GM21447 (cell line): ENCODE results near the gene SPATA24.
"Not testable (repeated sequence)": the region's sequence is repeated elsewhere in the genome, so short reads cannot be mapped to it uniquely, and the experiment has no call there.

Source experiments
- ATAC-seq: cut with Tn5 transposase; IDR thresholded peaks from one replicate; pipeline ENCODE4 v1.9.1; 2021; ENCODE audit not compliant: unreplicated experiment

The SPATA24 gene

GRCh38 chr5:139383993-139384590 lies 19.8 kb downstream of the SPATA24 start:
- ATAC-seq: no peak

DNA sequence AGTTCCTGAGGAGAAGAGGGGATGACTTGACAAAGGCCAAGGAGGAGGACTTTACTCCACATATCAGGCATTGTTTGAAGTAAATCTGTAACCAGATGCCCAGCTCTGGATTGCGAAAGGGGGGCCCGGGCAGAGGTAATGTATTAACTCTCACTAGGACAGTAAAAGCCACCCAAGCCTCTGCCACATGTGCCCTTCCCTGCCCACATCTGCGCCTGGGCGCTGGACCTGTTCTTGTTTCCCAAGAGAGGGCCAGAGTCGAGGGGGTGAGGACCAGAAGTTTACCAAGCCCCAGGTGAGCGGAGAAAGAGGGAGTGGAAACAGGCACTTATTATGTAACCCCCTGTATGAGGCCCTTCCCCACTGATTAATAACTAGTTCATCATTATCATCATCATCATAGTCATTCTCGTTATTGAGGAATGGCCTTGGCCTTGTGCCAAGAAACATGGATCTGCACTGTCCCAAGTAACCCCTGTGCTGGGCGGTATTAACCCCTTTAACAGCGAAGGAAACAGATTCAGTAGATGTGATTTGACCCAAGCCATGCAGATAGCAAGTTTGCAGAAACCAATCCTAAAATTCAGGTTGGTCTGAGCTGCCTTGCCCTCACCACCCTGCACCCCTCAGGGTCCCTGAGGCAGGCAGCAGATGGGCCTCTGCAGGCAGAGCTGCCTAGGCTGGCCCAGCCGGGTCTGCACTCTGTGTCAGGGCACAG lies 20.5 kb downstream of the SPATA24 start, which contains the start of gene SLC23A1:
Gene SLC23A1 (minus strand): TSS at position 23 of the 718 bp plus-strand sequence. CDS start 44 bp downstream, outside the sequence.
- ATAC-seq: no peak

GRCh38 chr5:139382807-139383206 lies 21.1 kb downstream of the SPATA24 start:
- ATAC-seq: no peak

DNA sequence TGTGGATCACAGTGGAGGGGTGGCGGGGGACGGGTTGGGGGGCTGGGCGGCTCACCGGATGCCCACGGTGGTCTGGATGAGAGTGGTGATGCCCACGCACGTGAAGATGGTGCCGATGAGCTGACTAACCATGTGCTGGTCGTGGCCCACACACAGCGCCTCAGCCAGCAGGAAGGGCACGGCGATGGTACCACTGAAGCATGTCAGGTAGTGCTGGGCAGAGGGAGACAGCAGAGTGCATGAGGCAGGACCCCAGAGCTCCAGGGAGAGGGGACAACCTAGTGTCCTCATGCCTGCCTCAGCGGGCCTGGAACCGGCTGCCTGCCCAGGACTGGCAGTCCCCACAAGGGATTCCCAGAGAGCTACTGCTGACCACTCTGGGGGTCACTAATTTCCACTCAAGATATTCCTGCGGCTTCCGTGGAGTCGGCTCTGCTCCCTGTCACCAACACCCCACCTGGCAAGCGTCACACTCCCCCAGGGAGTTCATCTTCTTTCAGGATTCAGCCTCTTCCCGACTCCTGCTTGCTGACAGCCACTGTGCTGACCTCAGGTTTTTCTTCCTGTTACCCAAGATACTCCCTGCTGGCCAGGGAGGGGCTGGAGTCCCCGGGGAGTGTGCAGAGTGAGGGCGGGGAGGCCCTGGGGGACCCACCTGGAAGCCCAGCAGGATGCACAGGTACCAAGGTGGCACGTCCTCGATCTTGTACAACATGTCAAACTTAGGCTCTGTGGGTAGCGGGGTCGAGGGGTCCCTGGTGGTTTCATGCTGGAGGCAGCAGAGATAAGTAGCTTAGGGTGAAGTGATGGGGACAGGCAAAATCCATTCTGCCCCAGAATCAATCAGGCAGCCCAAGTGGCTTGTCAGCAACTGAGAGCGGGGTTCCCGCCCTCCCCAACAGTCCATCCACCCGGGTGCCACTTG lies 21.8 kb downstream of the SPATA24 start:
- ATAC-seq: no peak

DNA sequence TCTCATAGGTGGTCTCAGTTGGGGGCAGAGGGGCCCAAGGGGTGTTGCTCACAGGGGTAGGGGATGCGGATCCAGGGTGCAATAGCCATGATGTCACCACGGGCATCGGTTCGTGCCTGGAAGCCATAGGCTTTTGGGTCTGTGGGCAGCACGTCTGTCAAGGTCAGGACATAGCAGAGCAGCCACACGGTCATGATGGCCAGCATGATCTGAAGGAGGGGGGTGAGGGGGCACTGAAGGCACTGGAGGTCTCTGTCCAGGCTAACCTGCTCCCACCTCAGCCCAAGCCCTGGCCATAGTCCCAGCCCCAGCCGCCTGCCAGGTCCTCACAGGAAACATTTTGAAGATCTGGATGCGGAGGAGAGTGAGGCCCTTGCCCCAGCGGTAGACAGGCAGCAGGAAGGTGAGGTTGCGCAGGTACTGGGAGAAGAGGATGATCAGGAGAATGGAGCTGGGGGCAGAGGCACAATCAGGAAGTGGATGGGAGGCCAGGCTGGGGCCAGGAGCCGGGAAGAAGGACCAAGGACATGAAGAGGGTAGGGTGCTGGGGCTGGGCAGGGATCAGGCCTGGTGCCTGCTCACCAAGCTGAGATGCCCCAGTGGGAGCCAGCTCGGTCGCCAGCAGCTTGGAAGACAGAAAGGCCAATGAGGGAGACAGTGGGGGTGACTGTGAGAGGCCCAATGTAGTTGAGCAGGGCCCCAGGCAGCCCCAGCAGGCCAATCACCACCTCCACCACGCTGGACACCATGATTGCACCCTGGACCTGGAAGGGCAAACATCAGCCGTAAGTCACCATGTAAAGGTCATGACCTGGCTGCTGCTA lies 24.1 kb downstream of the SPATA24 start:
- no peak for ATAC-seq

- ATAC-seq: no peak
These were observed 24.9 kb downstream of the SPATA24 start for GRCh38 chr5:139378941-139379361.

- ATAC-seq: no peak
These were observed 25.6 kb downstream of the SPATA24 start for GRCh38 chr5:139378101-139378825.

DNA sequence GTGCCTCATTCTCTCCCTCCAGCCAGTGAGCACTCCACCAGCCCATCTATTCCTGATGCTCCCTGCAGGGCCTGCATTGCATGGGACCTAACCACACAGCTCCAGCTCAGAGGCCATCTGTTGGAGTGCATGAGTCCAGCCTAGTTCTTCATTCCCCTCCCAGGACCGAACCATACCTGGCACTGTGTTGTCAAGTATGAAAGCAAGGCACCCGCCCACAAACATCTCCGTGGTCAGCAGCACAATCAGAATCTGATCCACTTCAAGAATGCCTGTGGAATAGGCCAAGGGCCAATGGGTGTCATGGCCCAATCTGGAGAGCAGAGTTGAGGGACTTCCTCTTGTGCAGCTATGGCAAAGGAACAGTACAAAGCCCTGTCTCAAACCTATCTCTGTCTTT lies 26.7 kb downstream of the SPATA24 start:
- no peak for ATAC-seq

DNA sequence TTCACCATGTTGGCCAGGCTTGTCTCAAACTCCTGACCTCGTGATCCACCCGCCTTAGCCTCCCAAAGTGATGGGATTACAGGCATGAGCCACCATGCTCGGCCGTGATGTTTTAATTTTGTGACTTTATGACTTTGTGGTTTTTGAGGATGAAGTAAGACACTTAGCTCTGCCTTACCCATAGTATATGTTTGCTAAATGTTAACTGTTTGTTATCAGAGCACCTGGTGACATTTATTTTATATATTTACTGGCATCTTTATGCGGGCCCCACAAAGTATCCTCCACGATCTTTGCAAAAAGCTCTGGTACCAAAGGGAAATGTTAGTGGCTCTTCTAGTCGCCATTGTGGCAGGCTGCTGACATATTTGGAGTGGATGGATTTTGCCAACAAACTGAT lies 27.5 kb downstream of the SPATA24 start:
- ATAC-seq: no peak

DNA sequence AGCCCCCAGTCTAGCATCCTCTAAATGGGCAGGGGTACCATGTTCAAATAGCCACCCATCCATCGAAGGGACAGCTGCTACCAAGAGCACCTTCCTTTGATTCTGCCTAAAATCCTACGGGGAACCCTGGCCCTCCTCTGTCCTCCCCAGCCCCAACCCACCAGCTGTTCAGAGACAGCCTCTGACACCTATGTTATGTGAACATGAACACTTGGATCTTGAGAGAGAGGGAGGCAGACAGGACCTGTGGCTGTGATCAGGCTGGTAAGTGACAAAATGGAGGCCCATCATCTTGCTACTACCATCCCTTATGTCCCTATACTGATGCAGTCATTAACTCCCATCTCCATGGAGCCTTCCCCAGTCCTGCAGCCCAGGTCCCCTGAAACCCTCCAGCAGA lies 29.0 kb downstream of the SPATA24 start:
- ATAC-seq: no peak

GRCh38 chr5:139371482-139372435 lies 32.1 kb downstream of the SPATA24 start:
- no peak for ATAC-seq

DNA sequence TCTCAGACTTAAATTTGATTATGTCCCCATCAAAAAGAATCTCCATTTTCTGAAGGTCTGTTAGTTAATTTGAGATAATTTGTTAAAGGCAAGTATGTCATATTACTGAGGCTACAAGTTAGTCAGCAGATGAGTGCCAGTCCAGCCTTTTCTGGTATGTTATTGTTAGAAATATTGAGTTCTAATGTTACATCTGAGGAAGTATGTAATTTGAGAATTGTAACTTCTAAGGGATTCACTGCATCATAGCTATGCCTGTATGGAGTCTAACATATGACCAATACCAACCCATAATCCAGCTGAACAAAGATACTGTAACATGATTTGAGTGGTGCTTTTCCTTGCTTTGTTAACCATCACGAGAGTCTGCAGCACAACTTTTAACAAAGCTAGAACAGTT lies 34.7 kb downstream of the SPATA24 start:
- ATAC-seq: no peak

- ATAC-seq: no peak
These were observed 35.3 kb downstream of the SPATA24 start for GRCh38 chr5:139368613-139369012.

DNA sequence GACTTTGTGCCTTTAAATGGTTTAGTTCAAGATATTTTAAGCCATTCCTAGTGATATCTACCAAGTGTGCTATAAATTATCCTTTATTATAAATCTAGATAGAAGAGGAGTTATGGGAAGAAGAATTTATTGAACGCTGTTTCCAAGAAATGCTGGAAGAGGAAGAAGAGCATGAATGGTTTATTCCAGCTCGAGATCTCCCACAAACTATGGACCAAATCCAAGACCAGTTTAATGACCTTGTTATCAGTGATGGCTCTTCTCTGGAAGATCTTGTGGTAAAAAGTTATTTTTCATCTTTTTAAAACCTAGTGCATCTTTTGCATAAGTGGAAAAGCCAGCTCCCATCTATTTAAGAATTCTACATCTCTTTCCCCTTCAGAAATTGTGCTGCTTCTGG lies 39.4 kb downstream of the SPATA24 start:
- ATAC-seq: no peak

DNA sequence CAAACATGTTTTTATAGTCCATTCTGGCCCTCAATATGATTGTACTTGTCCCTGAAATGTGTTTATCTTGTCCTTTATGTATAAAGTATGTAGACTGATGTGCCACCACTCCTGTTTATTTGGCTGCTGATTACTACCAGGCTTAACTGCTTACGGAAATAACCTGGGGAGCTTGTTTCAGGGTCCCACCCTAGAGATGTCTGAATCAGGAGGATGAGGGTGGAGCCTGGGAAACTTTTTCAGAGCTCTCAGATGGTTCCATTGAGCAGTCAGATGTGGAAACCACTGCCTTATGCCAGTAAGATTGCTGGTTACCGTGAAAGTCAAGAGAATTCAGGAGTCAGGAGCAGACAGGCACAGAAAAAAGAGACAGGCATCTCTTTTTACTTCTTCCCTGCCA lies 40.0 kb downstream of the SPATA24 start:
- no peak for ATAC-seq

GRCh38 chr5:139361835-139362429 lies 42.0 kb downstream of the SPATA24 start:
- ATAC-seq: no peak

DNA sequence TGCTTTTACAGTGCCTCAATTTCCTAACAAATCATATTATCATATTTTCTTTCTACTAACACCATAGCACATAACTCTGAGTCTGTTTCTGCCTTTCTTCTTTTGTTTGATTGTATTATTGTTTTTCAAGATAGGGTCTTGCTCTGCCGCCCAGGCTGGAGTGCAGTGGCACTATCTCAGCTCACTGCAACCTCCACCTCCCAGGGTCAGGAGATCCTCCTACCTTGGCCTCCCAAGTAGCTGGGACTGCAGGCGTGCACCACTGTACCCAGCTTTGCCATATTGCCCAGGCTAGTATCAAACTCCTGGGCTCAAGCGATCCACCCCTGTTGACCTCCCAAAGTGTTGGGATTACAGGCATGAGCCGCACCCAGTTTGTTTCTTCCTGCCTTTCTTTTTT lies 43.5 kb downstream of the SPATA24 start:
- no peak for ATAC-seq

- no peak for ATAC-seq
These were observed 45.8 kb downstream of the SPATA24 start for GRCh38 chr5:139358064-139358463.

- not testable (repeated sequence) for ATAC-seq
These were observed 48.0 kb downstream of the SPATA24 start for GRCh38 chr5:139355900-139356299.
